ENCODE data around the gene ATG2A. TPM values are rescaled to one million over a fixed set of nuclear protein-coding genes. Genes with fewer than 3 reads are reported as not detected.

The ATG2A gene
- total and polyA plus RNA-seq, 9 of the 15 experiments (the other 6 are each of a cell fraction or from before 2014, with no cell fraction given) = 0.25 to 45.9 (median 5.2) TPM

DNA sequence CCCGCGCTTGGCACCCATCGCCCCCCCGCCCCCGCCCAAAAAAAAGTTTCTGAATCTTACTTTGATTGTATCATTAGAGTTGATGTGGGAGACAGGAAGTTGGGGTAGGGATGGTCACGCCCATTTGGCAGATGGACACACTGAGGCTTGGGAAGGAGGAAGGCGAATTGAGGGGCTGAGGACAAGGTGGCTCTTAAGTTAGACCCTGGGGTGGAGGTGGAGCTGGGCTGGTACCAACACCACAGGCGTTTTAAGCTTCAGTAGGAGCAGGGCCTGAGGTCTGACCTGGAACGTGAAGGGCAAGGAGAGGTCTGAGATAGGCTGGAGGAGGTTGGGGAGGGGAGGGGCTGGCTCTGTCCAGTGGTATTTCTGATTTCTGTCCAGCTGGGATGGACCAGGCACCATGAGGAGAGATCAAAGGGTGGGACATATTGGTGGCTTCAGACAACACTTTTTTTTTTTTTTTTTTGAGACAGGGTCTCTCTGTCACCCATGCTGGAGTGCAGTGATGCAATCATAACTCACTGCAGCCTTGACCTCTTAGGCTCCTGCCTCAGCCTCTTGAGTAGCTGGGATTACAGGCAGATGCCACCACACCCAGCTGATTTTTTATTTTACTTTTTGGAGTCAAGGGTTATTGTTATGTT is 71.8 kb downstream of the ATG2A start (continued):
- no peak for TF ChIP-seq RBM34 (IDR thresholded peaks at IDR 0.05; ENCODE audit: borderline replicate concordance, insufficient read depth, low read length)
- peak; percentile 37 for TF ChIP-seq CHD1 (IDR thresholded peaks at IDR 0.05; ENCODE audit: low read length)
- TF ChIP-seq EP300 (IDR thresholded peaks at IDR 0.05; ENCODE audit: low read length) = no peak
- no peak for TF ChIP-seq HLTF (IDR thresholded peaks at IDR 0.05)
- no peak for TF ChIP-seq ERF (CRISPR knock-in tag; IDR thresholded peaks at IDR 0.05)
- TF ChIP-seq RBM39 (optimal IDR thresholded peaks at IDR 0.05; ENCODE audit: low read depth, low read length) = no peak
- peak; percentile 99 for TF ChIP-seq ADNP (tag; IDR thresholded peaks at IDR 0.05)
- TF ChIP-seq PHTF2 (CRISPR knock-in tag; IDR thresholded peaks at IDR 0.05) = no peak
- TF ChIP-seq, protein P1, sequence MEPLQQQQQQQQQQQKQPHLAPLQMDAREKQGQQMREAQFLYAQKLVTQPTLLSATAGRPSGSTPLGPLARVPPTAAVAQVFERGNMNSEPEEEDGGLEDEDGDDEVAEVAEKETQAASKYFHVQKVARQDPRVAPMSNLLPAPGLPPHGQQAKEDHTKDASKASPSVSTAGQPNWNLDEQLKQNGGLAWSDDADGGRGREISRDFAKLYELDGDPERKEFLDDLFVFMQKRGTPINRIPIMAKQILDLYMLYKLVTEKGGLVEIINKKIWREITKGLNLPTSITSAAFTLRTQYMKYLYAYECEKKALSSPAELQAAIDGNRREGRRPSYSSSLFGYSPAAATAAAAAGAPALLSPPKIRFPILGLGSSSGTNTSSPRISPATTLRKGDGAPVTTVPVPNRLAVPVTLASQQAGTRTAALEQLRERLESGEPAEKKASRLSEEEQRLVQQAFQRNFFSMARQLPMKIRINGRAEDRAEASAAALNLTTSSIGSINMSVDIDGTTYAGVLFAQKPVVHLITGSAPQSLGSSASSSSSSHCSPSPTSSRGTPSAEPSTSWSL (CRISPR knock-in tag; IDR thresholded peaks at IDR 0.05; ENCODE audit: borderline replicate concordance) = no peak
- TF ChIP-seq KDM1A (IDR thresholded peaks at IDR 0.05) = peak; percentile 96 to 99
- no peak for TF ChIP-seq ZNF696 (CRISPR knock-in tag; conservative IDR thresholded peaks at IDR 0.05)
- TF ChIP-seq CBFA2T3 (IDR thresholded peaks at IDR 0.05) = 0 out of 2 replicates have a peak, but pooled peaks have one; percentile 7
- TF ChIP-seq HNRNPUL1 (IDR thresholded peaks at IDR 0.05; ENCODE audit: low read length) = no peak
- TF ChIP-seq, protein P2, sequence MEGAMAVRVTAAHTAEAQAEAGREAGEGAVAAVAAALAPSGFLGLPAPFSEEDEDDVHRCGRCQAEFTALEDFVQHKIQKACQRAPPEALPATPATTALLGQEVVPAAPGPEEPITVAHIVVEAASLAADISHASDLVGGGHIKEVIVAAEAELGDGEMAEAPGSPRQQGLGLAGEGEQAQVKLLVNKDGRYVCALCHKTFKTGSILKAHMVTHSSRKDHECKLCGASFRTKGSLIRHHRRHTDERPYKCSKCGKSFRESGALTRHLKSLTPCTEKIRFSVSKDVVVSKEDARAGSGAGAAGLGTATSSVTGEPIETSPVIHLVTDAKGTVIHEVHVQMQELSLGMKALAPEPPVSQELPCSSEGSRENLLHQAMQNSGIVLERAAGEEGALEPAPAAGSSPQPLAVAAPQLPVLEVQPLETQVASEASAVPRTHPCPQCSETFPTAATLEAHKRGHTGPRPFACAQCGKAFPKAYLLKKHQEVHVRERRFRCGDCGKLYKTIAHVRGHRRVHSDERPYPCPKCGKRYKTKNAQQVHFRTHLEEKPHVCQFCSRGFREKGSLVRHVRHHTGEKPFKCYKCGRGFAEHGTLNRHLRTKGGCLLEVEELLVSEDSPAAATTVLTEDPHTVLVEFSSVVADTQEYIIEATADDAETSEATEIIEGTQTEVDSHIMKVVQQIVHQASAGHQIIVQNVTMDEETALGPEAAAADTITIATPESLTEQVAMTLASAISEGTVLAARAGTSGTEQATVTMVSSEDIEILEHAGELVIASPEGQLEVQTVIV (CRISPR knock-in tag; IDR thresholded peaks at IDR 0.05; ENCODE audit: borderline replicate concordance) = no peak
- TF ChIP-seq ZNF785 (CRISPR knock-in tag; IDR thresholded peaks at IDR 0.05) = no peak
- no peak for TF ChIP-seq NEUROD1 (IDR thresholded peaks at IDR 0.05; ENCODE audit: borderline replicate concordance, low read depth, low read length, partially characterized antibody)
- TF ChIP-seq ARNT (IDR thresholded peaks at IDR 0.05) = peak in 1 of 2 experiments; percentile 88; a peak in 2 of 4 replicates
- no peak for TF ChIP-seq HDAC3 (IDR thresholded peaks at IDR 0.05; ENCODE audit: borderline replicate concordance, partially characterized antibody)
- TF ChIP-seq CHD4 (IDR thresholded peaks at IDR 0.05; ENCODE audit: insufficient read depth, insufficient replicate concordance, low read depth, low read length, poor library complexity, severe bottlenecking) = peak; percentile 97
- TF ChIP-seq FOXJ2 (tag; IDR thresholded peaks at IDR 0.05) = no peak
- TF ChIP-seq, protein P3, sequence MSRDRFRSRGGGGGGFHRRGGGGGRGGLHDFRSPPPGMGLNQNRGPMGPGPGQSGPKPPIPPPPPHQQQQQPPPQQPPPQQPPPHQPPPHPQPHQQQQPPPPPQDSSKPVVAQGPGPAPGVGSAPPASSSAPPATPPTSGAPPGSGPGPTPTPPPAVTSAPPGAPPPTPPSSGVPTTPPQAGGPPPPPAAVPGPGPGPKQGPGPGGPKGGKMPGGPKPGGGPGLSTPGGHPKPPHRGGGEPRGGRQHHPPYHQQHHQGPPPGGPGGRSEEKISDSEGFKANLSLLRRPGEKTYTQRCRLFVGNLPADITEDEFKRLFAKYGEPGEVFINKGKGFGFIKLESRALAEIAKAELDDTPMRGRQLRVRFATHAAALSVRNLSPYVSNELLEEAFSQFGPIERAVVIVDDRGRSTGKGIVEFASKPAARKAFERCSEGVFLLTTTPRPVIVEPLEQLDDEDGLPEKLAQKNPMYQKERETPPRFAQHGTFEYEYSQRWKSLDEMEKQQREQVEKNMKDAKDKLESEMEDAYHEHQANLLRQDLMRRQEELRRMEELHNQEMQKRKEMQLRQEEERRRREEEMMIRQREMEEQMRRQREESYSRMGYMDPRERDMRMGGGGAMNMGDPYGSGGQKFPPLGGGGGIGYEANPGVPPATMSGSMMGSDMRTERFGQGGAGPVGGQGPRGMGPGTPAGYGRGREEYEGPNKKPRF (IDR thresholded peaks at IDR 0.05; ENCODE audit: low read depth, low read length) = no peak
- TF ChIP-seq SNRNP70 (optimal IDR thresholded peaks at IDR 0.05; ENCODE audit: low read depth, low read length) = no peak
- no peak for TF ChIP-seq SUPT5H (IDR thresholded peaks at IDR 0.05)
- TF ChIP-seq TAF1 (IDR thresholded peaks at IDR 0.05; ENCODE audit: control insufficient read depth, extremely low read depth, insufficient read depth, low read length, severe bottlenecking) = no peak
- no peak for TF ChIP-seq CREBBP (IDR thresholded peaks at IDR 0.05; ENCODE audit: low read depth, low read length)

Data from K562 (cell line).